ENCODE measurements around the gene ACAD10. TPM values are rescaled to one million over a fixed set of nuclear protein-coding genes. Genes with fewer than 3 reads are reported as not detected.

Gene ACAD10
- total and polyA plus RNA-seq, 2 of the 13 experiments (the other 11 are each of a cell fraction or from before 2014, with no cell fraction given), result 15.2 to 16.3 TPM

DNA sequence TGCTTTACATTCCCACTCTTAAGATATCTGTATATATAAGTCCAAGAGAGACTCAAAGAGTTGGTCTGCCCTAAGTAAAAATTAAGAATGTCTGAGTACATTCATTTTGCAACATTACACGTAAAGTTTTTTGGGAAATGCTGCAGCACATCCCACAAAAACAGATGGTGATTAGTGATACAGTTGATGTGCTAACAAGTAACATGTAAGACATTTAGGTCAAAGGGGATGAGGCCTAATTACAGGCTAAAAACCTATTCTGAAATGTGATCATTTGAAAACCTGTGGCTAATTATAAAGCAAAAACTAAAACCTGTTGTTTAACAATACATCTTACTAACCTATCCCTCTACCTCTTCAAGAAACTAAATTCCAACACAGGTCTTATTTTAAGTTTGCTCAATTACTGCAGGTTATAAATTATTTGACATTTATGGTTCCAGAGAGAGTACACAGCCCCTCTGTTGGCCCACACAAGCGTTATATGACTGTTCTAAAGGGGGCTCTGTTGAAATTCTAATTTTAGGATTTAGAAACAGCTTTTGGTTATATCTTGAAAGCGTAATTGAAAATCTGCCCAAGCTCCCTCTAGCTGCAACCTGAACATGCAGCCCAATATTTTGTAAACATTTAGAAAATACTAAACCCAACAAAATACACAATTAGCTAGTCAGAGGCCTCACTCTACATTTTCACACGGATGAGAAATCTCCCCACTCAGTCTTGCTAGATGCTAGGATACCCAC is 43.0 kb upstream of the ACAD10 start:
- Histone ChIP-seq H2AFZ (ENCODE audit: low read length) (no peak overlapping the region), H3K36me3 (replicated peaks in 1 of 2; ENCODE audit: control insufficient read depth in 1 of 2, insufficient read depth in 2 of 2, low read length in 2 of 2) (peaks cover 7 to 45% of the 10 kb centered on the region in 2 experiments; a peak in 4 of 5 replicates), H3K4me3 (replicated peaks in 1 of 3; ENCODE audit: insufficient read depth in 1 of 3, low read depth in 2 of 3, low read length in 3 of 3) (no peak overlapping the region), H3K9me3 (ENCODE audit: low read length) (no peaks in the 10 kb centered on the region), H3K79me2 (ENCODE audit: insufficient read depth, low read length) (no peaks in the 10 kb centered on the region), H3K27ac (ENCODE audit: extremely low read length, insufficient read depth, low read length) (no peak overlapping the region), H3K4me1 (ENCODE audit: insufficient read depth, low read length) (no peaks in the 10 kb centered on the region), H3K9ac (ENCODE audit: insufficient read depth, low read depth, low read length) (no peak overlapping the region), H3K27me3 (ENCODE audit: control insufficient read depth in 1 of 2, insufficient read depth in 2 of 2, low read length in 2 of 2) (no peaks in the 10 kb centered on the region), H4K20me1 (ENCODE audit: insufficient read depth, low read length) (no peaks in the 10 kb centered on the region), H3K4me2 (ENCODE audit: low read depth, low read length) (no peak overlapping the region)
- ChIA-PET POLR2A (no interaction called here), CTCF (ENCODE audit: low intra/inter-chr PET ratio, low total read pairs) (no interaction called here)
- TSS peak; percentile 43 for BruUV-seq (replicated peaks)
- TF ChIP-seq SNAI1 (CRISPR knock-in tag; IDR thresholded peaks at IDR 0.05; ENCODE audit: borderline replicate concordance), result no peak
- TF ChIP-seq, protein P1, sequence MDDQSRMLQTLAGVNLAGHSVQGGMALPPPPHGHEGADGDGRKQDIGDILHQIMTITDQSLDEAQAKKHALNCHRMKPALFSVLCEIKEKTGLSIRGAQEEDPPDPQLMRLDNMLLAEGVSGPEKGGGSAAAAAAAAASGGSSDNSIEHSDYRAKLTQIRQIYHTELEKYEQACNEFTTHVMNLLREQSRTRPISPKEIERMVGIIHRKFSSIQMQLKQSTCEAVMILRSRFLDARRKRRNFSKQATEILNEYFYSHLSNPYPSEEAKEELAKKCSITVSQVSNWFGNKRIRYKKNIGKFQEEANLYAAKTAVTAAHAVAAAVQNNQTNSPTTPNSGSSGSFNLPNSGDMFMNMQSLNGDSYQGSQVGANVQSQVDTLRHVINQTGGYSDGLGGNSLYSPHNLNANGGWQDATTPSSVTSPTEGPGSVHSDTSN (CRISPR knock-in tag; IDR thresholded peaks at IDR 0.05; ENCODE audit: borderline replicate concordance), result no peak
- TF ChIP-seq HHEX (CRISPR knock-in tag; IDR thresholded peaks at IDR 0.05), result no peak
- TF ChIP-seq ZNF33A (CRISPR knock-in tag; IDR thresholded peaks at IDR 0.05; ENCODE audit: borderline replicate concordance), result no peak
- TF ChIP-seq, protein P2, sequence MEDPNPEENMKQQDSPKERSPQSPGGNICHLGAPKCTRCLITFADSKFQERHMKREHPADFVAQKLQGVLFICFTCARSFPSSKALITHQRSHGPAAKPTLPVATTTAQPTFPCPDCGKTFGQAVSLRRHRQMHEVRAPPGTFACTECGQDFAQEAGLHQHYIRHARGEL (CRISPR knock-in tag; IDR thresholded peaks at IDR 0.05), result no peak
- TF ChIP-seq MEIS2 (CRISPR knock-in tag; IDR thresholded peaks at IDR 0.05), result no peak
- no peak for TF ChIP-seq ERF (CRISPR knock-in tag; IDR thresholded peaks at IDR 0.05)
- TF ChIP-seq PHF21A (CRISPR knock-in tag; IDR thresholded peaks at IDR 0.05), result no peak
- TF ChIP-seq ZNF333 (CRISPR knock-in tag; IDR thresholded peaks at IDR 0.05; ENCODE audit: borderline replicate concordance), result no peak
- TF ChIP-seq ZIK1 (CRISPR knock-in tag; IDR thresholded peaks at IDR 0.05; ENCODE audit: borderline replicate concordance, low read depth), result no peak
- TF ChIP-seq FLYWCH1 (CRISPR knock-in tag; IDR thresholded peaks at IDR 0.05), result no peak
- TF ChIP-seq NR2C2 (CRISPR knock-in tag; IDR thresholded peaks at IDR 0.05; ENCODE audit: borderline replicate concordance), result no peak
- TF ChIP-seq KAT2B (IDR thresholded peaks at IDR 0.05; ENCODE audit: borderline replicate concordance, low read depth, low read length), result no peak
- TF ChIP-seq ZNF317 (CRISPR knock-in tag; IDR thresholded peaks at IDR 0.05), result no peak
- no peak for TF ChIP-seq RXRB (CRISPR knock-in tag; IDR thresholded peaks at IDR 0.05; ENCODE audit: borderline replicate concordance)
- TF ChIP-seq ZNF432 (CRISPR knock-in tag; IDR thresholded peaks at IDR 0.05; ENCODE audit: borderline replicate concordance), result no peak
- TF ChIP-seq ZSCAN22 (CRISPR knock-in tag; IDR thresholded peaks at IDR 0.05), result no peak
- no peak for TF ChIP-seq TIGD3 (CRISPR knock-in tag; IDR thresholded peaks at IDR 0.05; ENCODE audit: borderline replicate concordance)
- in situ Hi-C loops (cut with HindIII; ENCODE audit: extremely low pct_ligation_motif_present, low pct_unique_long_range_greater_than_20kb) (no loop called here), intact Hi-C loops (cut with micrococcal nuclease; ENCODE audit: unreplicated experiment) (no loop called here)
- no peak for FAIRE-seq
- no peak for DNase-seq (ENCODE audit: low spot score)
- WGBS (ENCODE audit: low lambda C conversion rate), result 98% methylated on average over 4 of the region's 4 CpGs
- no peak for ATAC-seq

Measured in HepG2 (cell line).